ENCODE results near the gene ZNF280D. TPM values are rescaled to one million over a fixed set of nuclear protein-coding genes. Genes with fewer than 3 reads are reported as not detected.

The ZNF280D gene
- total RNA-seq, 1 experiment from 2014 or later: 25.3 TPM

DNA sequence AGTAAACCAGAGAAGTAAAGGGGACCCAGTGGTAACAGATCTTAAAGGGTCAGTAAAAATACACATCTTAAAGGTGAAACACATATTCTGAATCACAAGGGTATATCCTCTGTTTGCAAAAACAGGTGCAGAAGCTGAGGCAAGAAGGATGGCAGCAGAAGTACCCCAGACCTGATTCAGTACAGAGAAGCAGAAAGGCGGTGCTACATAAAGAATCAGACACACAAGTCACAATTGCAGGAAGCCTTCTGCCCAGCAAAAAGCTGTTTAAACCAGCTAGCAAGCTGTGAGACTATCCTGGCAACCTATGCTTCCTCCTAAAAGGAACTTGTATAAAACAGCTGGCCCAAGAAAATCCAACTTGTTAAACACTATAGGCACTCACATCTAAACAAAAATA lies 49.4 kb downstream of the ZNF280D start:
- Histone ChIP-seq H3K4me2 (ENCODE audit: low read length) (no peak overlapping the region), H3K4me1 (ENCODE audit: control insufficient read depth in 1 of 2, insufficient read depth in 2 of 2, low read length in 2 of 2) (no peaks in the 10 kb centered on the region), H3K9me2 (ENCODE audit: insufficient read depth) (no peaks in the 10 kb centered on the region), H2AFZ (ENCODE audit: low read depth, low read length, poor library complexity, severe bottlenecking) (no peak overlapping the region), H3K27me3 (ENCODE audit: insufficient read depth, low read length) (no peaks in the 10 kb centered on the region), H3K4me3 (replicated peaks in 1 of 2; ENCODE audit: low read depth in 1 of 2, low read length in 2 of 2) (no peak overlapping the region), H3K27ac (ENCODE audit: low read depth, low read length) (no peak overlapping the region), H4K20me1 (ENCODE audit: insufficient read depth) (no peaks in the 10 kb centered on the region), H3K9ac (ENCODE audit: low read length) (no peak overlapping the region), H3K9me3 (ENCODE audit: control insufficient read depth in 1 of 2, insufficient read depth in 1 of 2, low read depth in 1 of 2, low read length in 2 of 2) (no peaks in the 10 kb centered on the region), H3K79me2 (ENCODE audit: insufficient read depth, low read length) (no peaks in the 10 kb centered on the region), H3K36me3 (ENCODE audit: control insufficient read depth in 1 of 2, insufficient read depth in 2 of 2, low read length in 2 of 2) (0 out of 4 replicates have a peak, but pooled peaks cover 0 to under 1% of the 10 kb centered on the region in 2 experiments)
- intact Hi-C loops (cut with micrococcal nuclease): no loop called here
- no TSS peak for BruUV-seq (replicated peaks)
- TF ChIP-seq EZH2phosphoT487 (IDR thresholded peaks at IDR 0.05; ENCODE audit: borderline replicate concordance): no peak
- TF ChIP-seq, protein P1, sequence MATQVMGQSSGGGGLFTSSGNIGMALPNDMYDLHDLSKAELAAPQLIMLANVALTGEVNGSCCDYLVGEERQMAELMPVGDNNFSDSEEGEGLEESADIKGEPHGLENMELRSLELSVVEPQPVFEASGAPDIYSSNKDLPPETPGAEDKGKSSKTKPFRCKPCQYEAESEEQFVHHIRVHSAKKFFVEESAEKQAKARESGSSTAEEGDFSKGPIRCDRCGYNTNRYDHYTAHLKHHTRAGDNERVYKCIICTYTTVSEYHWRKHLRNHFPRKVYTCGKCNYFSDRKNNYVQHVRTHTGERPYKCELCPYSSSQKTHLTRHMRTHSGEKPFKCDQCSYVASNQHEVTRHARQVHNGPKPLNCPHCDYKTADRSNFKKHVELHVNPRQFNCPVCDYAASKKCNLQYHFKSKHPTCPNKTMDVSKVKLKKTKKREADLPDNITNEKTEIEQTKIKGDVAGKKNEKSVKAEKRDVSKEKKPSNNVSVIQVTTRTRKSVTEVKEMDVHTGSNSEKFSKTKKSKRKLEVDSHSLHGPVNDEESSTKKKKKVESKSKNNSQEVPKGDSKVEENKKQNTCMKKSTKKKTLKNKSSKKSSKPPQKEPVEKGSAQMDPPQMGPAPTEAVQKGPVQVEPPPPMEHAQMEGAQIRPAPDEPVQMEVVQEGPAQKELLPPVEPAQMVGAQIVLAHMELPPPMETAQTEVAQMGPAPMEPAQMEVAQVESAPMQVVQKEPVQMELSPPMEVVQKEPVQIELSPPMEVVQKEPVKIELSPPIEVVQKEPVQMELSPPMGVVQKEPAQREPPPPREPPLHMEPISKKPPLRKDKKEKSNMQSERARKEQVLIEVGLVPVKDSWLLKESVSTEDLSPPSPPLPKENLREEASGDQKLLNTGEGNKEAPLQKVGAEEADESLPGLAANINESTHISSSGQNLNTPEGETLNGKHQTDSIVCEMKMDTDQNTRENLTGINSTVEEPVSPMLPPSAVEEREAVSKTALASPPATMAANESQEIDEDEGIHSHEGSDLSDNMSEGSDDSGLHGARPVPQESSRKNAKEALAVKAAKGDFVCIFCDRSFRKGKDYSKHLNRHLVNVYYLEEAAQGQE (IDR thresholded peaks at IDR 0.05; ENCODE audit: low read depth): no peak
- TF ChIP-seq SIN3A (IDR thresholded peaks at IDR 0.05; ENCODE audit: low read depth): no peak
- TF ChIP-seq, protein P2, sequence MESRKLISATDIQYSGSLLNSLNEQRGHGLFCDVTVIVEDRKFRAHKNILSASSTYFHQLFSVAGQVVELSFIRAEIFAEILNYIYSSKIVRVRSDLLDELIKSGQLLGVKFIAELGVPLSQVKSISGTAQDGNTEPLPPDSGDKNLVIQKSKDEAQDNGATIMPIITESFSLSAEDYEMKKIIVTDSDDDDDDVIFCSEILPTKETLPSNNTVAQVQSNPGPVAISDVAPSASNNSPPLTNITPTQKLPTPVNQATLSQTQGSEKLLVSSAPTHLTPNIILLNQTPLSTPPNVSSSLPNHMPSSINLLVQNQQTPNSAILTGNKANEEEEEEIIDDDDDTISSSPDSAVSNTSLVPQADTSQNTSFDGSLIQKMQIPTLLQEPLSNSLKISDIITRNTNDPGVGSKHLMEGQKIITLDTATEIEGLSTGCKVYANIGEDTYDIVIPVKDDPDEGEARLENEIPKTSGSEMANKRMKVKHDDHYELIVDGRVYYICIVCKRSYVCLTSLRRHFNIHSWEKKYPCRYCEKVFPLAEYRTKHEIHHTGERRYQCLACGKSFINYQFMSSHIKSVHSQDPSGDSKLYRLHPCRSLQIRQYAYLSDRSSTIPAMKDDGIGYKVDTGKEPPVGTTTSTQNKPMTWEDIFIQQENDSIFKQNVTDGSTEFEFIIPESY (IDR thresholded peaks at IDR 0.05; ENCODE audit: extremely low read depth, insufficient replicate concordance, low read length): no peak
- no peak for TF ChIP-seq CBX3 (IDR thresholded peaks at IDR 0.05; ENCODE audit: low read depth)
- TF ChIP-seq, protein P3, sequence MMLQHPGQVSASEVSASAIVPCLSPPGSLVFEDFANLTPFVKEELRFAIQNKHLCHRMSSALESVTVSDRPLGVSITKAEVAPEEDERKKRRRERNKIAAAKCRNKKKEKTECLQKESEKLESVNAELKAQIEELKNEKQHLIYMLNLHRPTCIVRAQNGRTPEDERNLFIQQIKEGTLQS (IDR thresholded peaks at IDR 0.05): no peak
- no peak for TF ChIP-seq CEBPB (IDR thresholded peaks at IDR 0.05; ENCODE audit: low read depth)
- TF ChIP-seq EZH2 (IDR thresholded peaks at IDR 0.05): no peak
- no peak for TF ChIP-seq RAD21 (IDR thresholded peaks at IDR 0.05; ENCODE audit: low read depth)
- TF ChIP-seq POLR2A (IDR thresholded peaks at IDR 0.05; ENCODE audit: borderline replicate concordance, extremely low read depth, insufficient read depth, insufficient read length): no peak
- TF ChIP-seq, protein P4, sequence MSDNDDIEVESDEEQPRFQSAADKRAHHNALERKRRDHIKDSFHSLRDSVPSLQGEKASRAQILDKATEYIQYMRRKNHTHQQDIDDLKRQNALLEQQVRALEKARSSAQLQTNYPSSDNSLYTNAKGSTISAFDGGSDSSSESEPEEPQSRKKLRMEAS (IDR thresholded peaks at IDR 0.05): no peak
- TF ChIP-seq POLR2AphosphoS5 (IDR thresholded peaks at IDR 0.05; ENCODE audit: low read depth, low read length): no peak
- no peak for TF ChIP-seq ZFX (IDR thresholded peaks at IDR 0.05)
- TF ChIP-seq ELF1 (IDR thresholded peaks at IDR 0.05; ENCODE audit: borderline replicate concordance, low read depth): no peak
- TF ChIP-seq FOSL1 (IDR thresholded peaks at IDR 0.05; ENCODE audit: low read depth): no peak
- TF ChIP-seq SRF (IDR thresholded peaks at IDR 0.05; ENCODE audit: low read depth): no peak
- TF ChIP-seq YY1 (IDR thresholded peaks at IDR 0.05; ENCODE audit: extremely low read depth, insufficient replicate concordance, low read depth, low read length): no peak
- DNase-seq (ENCODE audit: low read depth, low spot score): no peak
- CTCF ChIA-PET: no interaction called here
- RAD21 ChIA-PET (ENCODE audit: low non-redundant PET in 1 of 2, low total read pairs in 2 of 2, uncharacterized antibody in 2 of 2, unreplicated experiment in 2 of 2): no interaction called here
- POLR2A ChIA-PET: no interaction called here
- no peak for ATAC-seq
